ENCODE measurements around the gene IZUMO2. TPM values are rescaled to one million over a fixed set of nuclear protein-coding genes. Genes with fewer than 3 reads are reported as not detected.

The IZUMO2 gene
- total RNA-seq, 1 experiment from 2014 or later = not detected

- RAD21 ChIA-PET (ENCODE audit: low non-redundant PET in 1 of 2, low total read pairs in 2 of 2, uncharacterized antibody in 2 of 2, unreplicated experiment in 2 of 2) = no interaction called here
- H4K20me1 ChIP-seq (ENCODE audit: insufficient read depth) = no peaks in the 10 kb centered on the region
- H3K9me3 ChIP-seq (ENCODE audit: control insufficient read depth in 1 of 2, insufficient read depth in 1 of 2, low read depth in 1 of 2, low read length in 2 of 2) = no peaks in the 10 kb centered on the region
- no peak overlapping the region for H2AFZ ChIP-seq (ENCODE audit: low read depth, low read length, poor library complexity, severe bottlenecking)
- CTCF ChIA-PET = no interaction called here
- H3K36me3 ChIP-seq (ENCODE audit: control insufficient read depth in 1 of 2, insufficient read depth in 2 of 2, low read length in 2 of 2) = no peaks in the 10 kb centered on the region
- H3K4me3 ChIP-seq (replicated peaks in 1 of 2; ENCODE audit: low read depth in 1 of 2, low read length in 2 of 2) = no peak overlapping the region
- POLR2A ChIA-PET = no interaction called here
- DNase-seq (ENCODE audit: low read depth, low spot score) (no peak), ATAC-seq (no peak)
- H3K9me2 ChIP-seq (ENCODE audit: insufficient read depth) = no peaks in the 10 kb centered on the region
- no peaks in the 10 kb centered on the region for H3K79me2 ChIP-seq (ENCODE audit: insufficient read depth, low read length)
- no peak overlapping the region for H3K4me2 ChIP-seq (ENCODE audit: low read length)
- intact Hi-C loops (cut with micrococcal nuclease) = no loop called here
- 0 out of 2 replicates have a peak, but pooled peaks cover 6% of the 10 kb centered on the region for H3K27me3 ChIP-seq (ENCODE audit: insufficient read depth, low read length)
- BruUV-seq (replicated peaks) = no TSS peak
- H3K9ac ChIP-seq (ENCODE audit: low read length) = no peak overlapping the region
- H3K27ac ChIP-seq (ENCODE audit: low read depth, low read length) = no peak overlapping the region
- H3K4me1 ChIP-seq (ENCODE audit: control insufficient read depth in 1 of 2, insufficient read depth in 2 of 2, low read length in 2 of 2) = no peaks in the 10 kb centered on the region
- no peak for TF ChIP-seq ZFX (IDR thresholded peaks at IDR 0.05)
- no peak for TF ChIP-seq CTCF (IDR thresholded peaks at IDR 0.05 in 2 of 3, conservative IDR thresholded peaks at IDR 0.05 in 1 of 3; ENCODE audit: borderline replicate concordance in 1 of 3, insufficient read depth in 1 of 3, low read depth in 2 of 3, low read length in 2 of 3)
- no peak for TF ChIP-seq MAX (IDR thresholded peaks at IDR 0.05)
Observed at GRCh38 chr19:50189331-50189730, 26.2 kb upstream of the IZUMO2 start.

GRCh38 chr19:50187937-50188336 lies 24.9 kb upstream of the IZUMO2 start:
- CTCF ChIA-PET = no interaction called here
- Histone ChIP-seq H3K36me3 (ENCODE audit: control insufficient read depth in 1 of 2, insufficient read depth in 2 of 2, low read length in 2 of 2) (no peaks in the 10 kb centered on the region), H3K79me2 (ENCODE audit: insufficient read depth, low read length) (no peaks in the 10 kb centered on the region), H3K27me3 (ENCODE audit: insufficient read depth, low read length) (0 out of 2 replicates have a peak, but pooled peaks cover 4% of the 10 kb centered on the region), H2AFZ (ENCODE audit: low read depth, low read length, poor library complexity, severe bottlenecking) (no peak overlapping the region), H3K4me1 (ENCODE audit: control insufficient read depth in 1 of 2, insufficient read depth in 2 of 2, low read length in 2 of 2) (no peaks in the 10 kb centered on the region), H3K9me2 (ENCODE audit: insufficient read depth) (no peaks in the 10 kb centered on the region), H3K9me3 (ENCODE audit: control insufficient read depth in 1 of 2, insufficient read depth in 1 of 2, low read depth in 1 of 2, low read length in 2 of 2) (no peaks in the 10 kb centered on the region), H3K9ac (ENCODE audit: low read length) (no peak overlapping the region), H3K4me3 (replicated peaks in 1 of 2; ENCODE audit: low read depth in 1 of 2, low read length in 2 of 2) (no peak overlapping the region), H3K4me2 (ENCODE audit: low read length) (no peak overlapping the region), H4K20me1 (ENCODE audit: insufficient read depth) (no peaks in the 10 kb centered on the region), H3K27ac (ENCODE audit: low read depth, low read length) (no peak overlapping the region)
- no TSS peak for BruUV-seq (replicated peaks)
- intact Hi-C loops (cut with micrococcal nuclease) = no loop called here
- ATAC-seq = no peak
- DNase-seq (ENCODE audit: low read depth, low spot score) = no peak
- RAD21 ChIA-PET (ENCODE audit: low non-redundant PET in 1 of 2, low total read pairs in 2 of 2, uncharacterized antibody in 2 of 2, unreplicated experiment in 2 of 2) = no interaction called here
- POLR2A ChIA-PET = no interaction called here
- TF ChIP-seq ZBTB33 (IDR thresholded peaks at IDR 0.05; ENCODE audit: extremely low read depth, insufficient replicate concordance, low read length) (no peak), POLR2AphosphoS5 (IDR thresholded peaks at IDR 0.05; ENCODE audit: low read depth, low read length) (no peak), ZFX (IDR thresholded peaks at IDR 0.05) (no peak), RAD21 (IDR thresholded peaks at IDR 0.05; ENCODE audit: low read depth) (no peak), POLR2A (IDR thresholded peaks at IDR 0.05; ENCODE audit: borderline replicate concordance, extremely low read depth, insufficient read depth, insufficient read length) (no peak), EGR1 (IDR thresholded peaks at IDR 0.05; ENCODE audit: low read depth) (no peak), SRF (IDR thresholded peaks at IDR 0.05; ENCODE audit: low read depth) (no peak), SP1 (IDR thresholded peaks at IDR 0.05; ENCODE audit: low read depth) (no peak), TCF7L2 (IDR thresholded peaks at IDR 0.05; ENCODE audit: borderline replicate concordance, extremely low read depth, insufficient read depth, insufficient read length) (no peak), REST (IDR thresholded peaks at IDR 0.05; ENCODE audit: low read depth) (no peak), CBX3 (IDR thresholded peaks at IDR 0.05; ENCODE audit: low read depth) (no peak), ELF1 (IDR thresholded peaks at IDR 0.05; ENCODE audit: borderline replicate concordance, low read depth) (no peak)

Measured in HCT116 (cell line).